ENCODE results near the gene ATG4B.

ATG4B gene

DNA sequence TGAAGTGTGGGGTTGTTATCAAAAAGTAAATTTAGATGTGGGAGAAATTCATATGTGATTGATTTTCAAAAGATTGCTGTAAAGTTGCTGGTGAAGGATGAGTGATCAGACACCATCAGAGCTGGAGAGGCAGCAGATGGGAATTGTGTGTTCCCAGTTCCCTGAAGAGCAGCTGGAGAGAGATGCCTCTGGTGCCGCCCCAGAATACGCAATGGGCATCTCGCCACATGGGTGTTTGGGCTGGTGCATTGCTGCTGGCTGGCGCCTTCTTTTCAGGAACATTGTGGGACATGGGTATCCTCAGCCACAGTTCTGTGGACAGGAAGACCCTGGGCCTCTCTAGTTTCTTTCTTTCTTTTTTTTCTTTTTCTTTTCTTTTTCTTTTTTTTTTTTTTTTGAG, 11.9 kb downstream of the ATG4B start:
- peaks cover 32% of the 10 kb centered on the region for H3K36me3 ChIP-seq
- no peaks in the 10 kb centered on the region for H3K27me3 ChIP-seq (ENCODE audit: insufficient read depth, low read depth, severe bottlenecking)
- no peak overlapping the region for H3K27ac ChIP-seq
- H3K4me3 ChIP-seq (ENCODE audit: low read depth, low read length): no peak overlapping the region
- no peak for DNase-seq
- TF ChIP-seq, protein P1, sequence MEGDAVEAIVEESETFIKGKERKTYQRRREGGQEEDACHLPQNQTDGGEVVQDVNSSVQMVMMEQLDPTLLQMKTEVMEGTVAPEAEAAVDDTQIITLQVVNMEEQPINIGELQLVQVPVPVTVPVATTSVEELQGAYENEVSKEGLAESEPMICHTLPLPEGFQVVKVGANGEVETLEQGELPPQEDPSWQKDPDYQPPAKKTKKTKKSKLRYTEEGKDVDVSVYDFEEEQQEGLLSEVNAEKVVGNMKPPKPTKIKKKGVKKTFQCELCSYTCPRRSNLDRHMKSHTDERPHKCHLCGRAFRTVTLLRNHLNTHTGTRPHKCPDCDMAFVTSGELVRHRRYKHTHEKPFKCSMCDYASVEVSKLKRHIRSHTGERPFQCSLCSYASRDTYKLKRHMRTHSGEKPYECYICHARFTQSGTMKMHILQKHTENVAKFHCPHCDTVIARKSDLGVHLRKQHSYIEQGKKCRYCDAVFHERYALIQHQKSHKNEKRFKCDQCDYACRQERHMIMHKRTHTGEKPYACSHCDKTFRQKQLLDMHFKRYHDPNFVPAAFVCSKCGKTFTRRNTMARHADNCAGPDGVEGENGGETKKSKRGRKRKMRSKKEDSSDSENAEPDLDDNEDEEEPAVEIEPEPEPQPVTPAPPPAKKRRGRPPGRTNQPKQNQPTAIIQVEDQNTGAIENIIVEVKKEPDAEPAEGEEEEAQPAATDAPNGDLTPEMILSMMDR (IDR thresholded peaks at IDR 0.05; ENCODE audit: low read depth, low read length): no peak
- H3K9me3 ChIP-seq (ENCODE audit: severe bottlenecking): no peaks in the 10 kb centered on the region

GRCh38 chr2:241649927-241650326, 12.4 kb downstream of the ATG4B start:
- Histone ChIP-seq H3K27me3 (ENCODE audit: insufficient read depth, low read depth, severe bottlenecking) (no peaks in the 10 kb centered on the region), H3K9me3 (ENCODE audit: severe bottlenecking) (no peaks in the 10 kb centered on the region), H3K4me3 (ENCODE audit: low read depth, low read length) (no peak overlapping the region), H3K36me3 (peaks cover 37% of the 10 kb centered on the region), H3K27ac (no peak overlapping the region)
- DNase-seq: no peak
- TF ChIP-seq, protein P1 (IDR thresholded peaks at IDR 0.05; ENCODE audit: low read depth, low read length): no peak

DNA sequence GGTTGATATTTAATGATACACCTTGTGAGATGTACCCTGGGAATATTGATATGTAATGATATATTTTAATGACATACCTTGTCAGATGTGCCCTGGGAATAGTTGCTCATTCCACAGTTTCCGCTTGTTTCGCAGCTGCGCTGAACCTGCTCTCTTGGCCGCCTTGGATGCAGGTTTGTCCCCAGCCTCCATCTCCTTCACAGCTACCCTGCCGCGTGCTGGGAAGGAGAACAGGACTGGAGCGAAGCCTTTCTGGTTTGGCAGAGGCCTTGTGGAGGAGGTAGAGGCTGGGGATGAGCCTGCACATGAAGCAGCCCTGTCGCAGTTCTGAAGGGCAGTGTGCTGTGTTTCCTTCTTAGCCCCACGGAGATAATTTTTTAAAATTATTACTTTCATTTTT, 14.6 kb downstream of the ATG4B start:
- no peak overlapping the region for H3K27ac ChIP-seq
- peaks cover 55% of the 10 kb centered on the region for H3K36me3 ChIP-seq
- H3K4me3 ChIP-seq (ENCODE audit: low read depth, low read length): no peak overlapping the region
- no peak for DNase-seq
- TF ChIP-seq, protein P1 (IDR thresholded peaks at IDR 0.05; ENCODE audit: low read depth, low read length): no peak
- H3K27me3 ChIP-seq (ENCODE audit: insufficient read depth, low read depth, severe bottlenecking): no peaks in the 10 kb centered on the region
- no peaks in the 10 kb centered on the region for H3K9me3 ChIP-seq (ENCODE audit: severe bottlenecking)

GRCh38 chr2:241652722-241653121, 15.2 kb downstream of the ATG4B start:
- TF ChIP-seq, protein P1 (IDR thresholded peaks at IDR 0.05; ENCODE audit: low read depth, low read length): no peak
- DNase-seq: no peak
- Histone ChIP-seq H3K27ac (no peak overlapping the region), H3K4me3 (ENCODE audit: low read depth, low read length) (no peak overlapping the region), H3K27me3 (ENCODE audit: insufficient read depth, low read depth, severe bottlenecking) (no peaks in the 10 kb centered on the region), H3K9me3 (ENCODE audit: severe bottlenecking) (no peaks in the 10 kb centered on the region), H3K36me3 (peaks cover 55% of the 10 kb centered on the region)

DNA sequence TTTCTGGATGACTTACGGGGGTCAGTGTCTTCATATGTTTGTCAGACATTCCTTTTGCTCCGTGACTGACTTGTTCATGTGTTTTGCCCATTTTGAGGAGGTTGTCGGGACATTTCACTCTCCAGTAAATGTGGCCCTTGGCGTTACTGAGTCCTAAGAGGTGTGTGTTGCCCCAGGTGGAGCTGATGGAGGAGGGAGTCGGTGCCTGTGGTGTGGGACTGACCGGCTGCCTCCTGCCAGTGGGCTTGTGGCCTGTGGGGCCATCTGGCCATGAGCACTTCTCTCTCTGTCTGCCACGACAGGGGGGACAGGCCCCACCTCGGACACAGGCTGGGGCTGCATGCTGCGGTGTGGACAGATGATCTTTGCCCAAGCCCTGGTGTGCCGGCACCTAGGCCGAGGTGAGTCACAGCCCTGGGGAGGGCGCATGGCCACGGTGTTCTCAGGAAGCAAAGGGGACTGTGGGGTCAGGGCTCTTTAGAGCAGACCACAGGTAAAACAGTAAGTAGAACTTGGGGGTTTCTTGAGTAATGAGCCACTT, 15.8 kb downstream of the ATG4B start:
- no peaks in the 10 kb centered on the region for H3K9me3 ChIP-seq (ENCODE audit: severe bottlenecking)
- H3K27ac ChIP-seq: no peak overlapping the region
- no peaks in the 10 kb centered on the region for H3K27me3 ChIP-seq (ENCODE audit: insufficient read depth, low read depth, severe bottlenecking)
- no peak overlapping the region for H3K4me3 ChIP-seq (ENCODE audit: low read depth, low read length)
- TF ChIP-seq, protein P1 (IDR thresholded peaks at IDR 0.05; ENCODE audit: low read depth, low read length): no peak
- DNase-seq: no peak
- peaks cover 55% of the 10 kb centered on the region for H3K36me3 ChIP-seq

DNA sequence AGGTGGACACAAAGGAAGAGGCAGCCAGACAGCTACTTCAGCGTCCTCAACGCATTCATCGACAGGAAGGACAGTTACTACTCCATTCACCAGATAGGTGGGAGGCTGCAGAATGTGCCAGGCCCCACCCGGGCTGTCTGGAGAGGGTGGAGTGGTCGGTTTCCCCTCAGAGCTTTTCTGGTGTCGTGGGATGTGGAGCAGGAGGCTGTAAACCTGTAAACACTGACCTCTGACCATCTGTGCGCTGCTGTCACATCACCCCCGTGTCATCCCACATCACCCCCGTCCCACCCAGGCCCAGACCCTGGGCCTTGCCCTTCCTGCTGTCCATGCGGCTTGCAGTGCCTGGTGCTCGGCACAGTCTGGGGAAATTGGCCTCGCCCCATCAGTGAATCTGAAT, 17.1 kb downstream of the ATG4B start:
- H3K27me3 ChIP-seq (ENCODE audit: insufficient read depth, low read depth, severe bottlenecking): no peaks in the 10 kb centered on the region
- H3K36me3 ChIP-seq: peaks cover 66% of the 10 kb centered on the region
- H3K4me3 ChIP-seq (ENCODE audit: low read depth, low read length): no peak overlapping the region
- no peak for DNase-seq
- no peak overlapping the region for H3K27ac ChIP-seq
- TF ChIP-seq, protein P1 (IDR thresholded peaks at IDR 0.05; ENCODE audit: low read depth, low read length): no peak
- no peaks in the 10 kb centered on the region for H3K9me3 ChIP-seq (ENCODE audit: severe bottlenecking)

Data from WERI-Rb-1 (cell line).